K562 (cell line): ENCODE measurements around the gene DCAKD. TPM values are rescaled to one million over a fixed set of nuclear protein-coding genes. Genes with fewer than 3 reads are reported as not detected.

Experiments
- ATAC-seq: fragments of 200-7000 bp; cut with Tn5 transposase; 3 replicates; pipeline ENCODE4 v1.9.1; 2020; ENCODE audit warnings: moderate library complexity
- BruUV-seq: library from RNA; stranded (reverse); fragments of 400-500 nt; replicated peaks from 2 replicates; lab custom pipeline; 2021; lab: Mats Ljungman, UMichigan
- CTCF ChIA-PET: fragments of 300-600 bp; formaldehyde crosslinking; extraction: SDS; loops from one replicate; lab custom pipeline; 2021; ENCODE audit warnings: low intra/inter-chr PET ratio; lab: Yijun Ruan, JAX
- POLR2A ChIA-PET: fragments of 300-600, 350-650 bp; sonication (Branson Sonifier 250); formaldehyde crosslinking; extraction: SDS; loops from one replicate; lab custom pipeline; 2021; ENCODE audit warnings: antibody characterized with exemption, inconsistent platforms; lab: Yijun Ruan, JAX
- DNase-seq, 4 experiments: peaks; one replicate each; pipeline versions ENCODE4 v3.0.0 to v3.0.0-alpha.2; 2011 to 2018; ENCODE audit warnings: low spot score in 3 of 4, mixed read lengths in 3 of 4; ENCODE audit errors: extremely low read depth in 1 of 4
- FAIRE-seq: peaks from 2 replicates; lab custom pipeline; 2011; peaks lifted over from hg19 to GRCh38; lab: Jason Lieb, UNC
- H2AFZ ChIP-seq: 2 replicates; pipeline ENCODE4 v1.6.0; 2011; ENCODE audit warnings: low read depth, low read length, control low read depth, inconsistent platforms
- H3K27ac ChIP-seq: fragments of 200-600 bp; 3 replicates; pipeline ENCODE4 v1.8.0; 2011; ENCODE audit warnings: low read depth, mild to moderate bottlenecking, control low read depth, inconsistent platforms, low read length, moderate library complexity, mixed read lengths; ENCODE audit errors: extremely low read depth
- H3K27me3 ChIP-seq, 2 experiments: fragments of 300-600 bp in 1 of 2; 2 replicates in 1 of 2; 3 replicates in 1 of 2; pipeline versions ENCODE4 v1.6.0 to v1.8.0; 2011; ENCODE audit warnings: inconsistent platforms in 2 of 2, low read length in 2 of 2, mild to moderate bottlenecking in 1 of 2, mixed read lengths in 1 of 2, moderate library complexity in 1 of 2; ENCODE audit not compliant: control insufficient read depth in 2 of 2, insufficient read depth in 2 of 2
- H3K36me3 ChIP-seq: fragments of 300-600 bp; 3 replicates; pipeline ENCODE4 v1.8.0; 2011; ENCODE audit warnings: mild to moderate bottlenecking, low read length, inconsistent platforms; ENCODE audit not compliant: control insufficient read depth, insufficient read depth
- H3K4me1 ChIP-seq, 2 experiments: fragments of 200-600 bp in 1 of 2; replicated peaks in 1 of 2; 2 replicates in 1 of 2; 3 replicates in 1 of 2; pipeline versions ENCODE4 v1.5.1 to v1.8.0; 2011; ENCODE audit warnings: inconsistent platforms in 2 of 2, low read length in 2 of 2, mild to moderate bottlenecking in 1 of 2, mixed read lengths in 1 of 2, moderate library complexity in 1 of 2; ENCODE audit not compliant: control insufficient read depth in 2 of 2, insufficient read depth in 2 of 2
- H3K4me2 ChIP-seq: 2 replicates; pipeline ENCODE4 v1.6.1; 2011; ENCODE audit warnings: low read length, control low read depth, inconsistent platforms, mixed read lengths; ENCODE audit not compliant: insufficient read depth
- H3K4me3 ChIP-seq: fragments of 200-600 bp; sonication (generic), shearing (Covaris generic); 2 replicates; pipeline ENCODE4 v1.5.1; 2016; ENCODE audit warnings: control low read depth, inconsistent platforms
- H3K79me2 ChIP-seq: fragments of 200-600 bp; 3 replicates; pipeline ENCODE4 v1.8.0; 2011; ENCODE audit warnings: low read length, inconsistent platforms; ENCODE audit not compliant: control insufficient read depth, insufficient read depth
- H3K9ac ChIP-seq, 2 experiments: 2 replicates each; pipeline versions ENCODE4 v1.6.0 to v1.6.1; 2011; ENCODE audit warnings: low read depth in 2 of 2, low read length in 2 of 2, control low read depth in 1 of 2, inconsistent platforms in 1 of 2, mild to moderate bottlenecking in 1 of 2, mixed read lengths in 1 of 2; ENCODE audit not compliant: insufficient read depth in 1 of 2
- H3K9me1 ChIP-seq: one replicate; pipeline ENCODE4 v1.6.0; 2011; ENCODE audit warnings: inconsistent platforms, mild to moderate bottlenecking, low read length, moderate library complexity; ENCODE audit not compliant: control insufficient read depth, insufficient read depth
- H3K9me3 ChIP-seq: replicated peaks from 2 replicates; pipeline ENCODE4 v1.5.1; 2011; ENCODE audit warnings: low read depth, low read length, inconsistent platforms; ENCODE audit not compliant: control insufficient read depth, insufficient read depth
- H4K20me1 ChIP-seq: replicated peaks from 2 replicates; pipeline ENCODE4 v1.6.1; 2011; ENCODE audit warnings: low read length, inconsistent platforms, mixed read lengths; ENCODE audit not compliant: control insufficient read depth, insufficient read depth
- EHMT2 ChIP-seq: fragments of 450-650 bp; IDR thresholded peaks from 2 replicates; pipeline ENCODE4 v1.6.1; 2018; ENCODE audit warnings: antibody characterized with exemption
- FOXJ2 ChIP-seq: fragments of 200-800 bp; sonication (Bioruptor generic); IDR thresholded peaks from 2 replicates; pipeline ENCODE4 v1.6.1; 2016; ENCODE audit warnings: missing genetic modification characterization, missing compliant biosample characterization
- HMGN3 ChIP-seq: IDR thresholded peaks from 2 replicates; pipeline ENCODE4 v1.6.1; 2011; ENCODE audit warnings: borderline replicate concordance, low read depth, mild to moderate bottlenecking, mixed read lengths, low read length; ENCODE audit not compliant: insufficient read length; ENCODE audit errors: extremely low read depth
- NFATC3 ChIP-seq: fragments of 450-650 bp; IDR thresholded peaks from 2 replicates; pipeline ENCODE4 v1.6.1; 2017; ENCODE audit warnings: mild to moderate bottlenecking
- NR0B1 ChIP-seq: fragments of 450-650 bp; IDR thresholded peaks from one replicate; pipeline ENCODE4 v1.6.1; 2018; ENCODE audit warnings: mild to moderate bottlenecking, moderate library complexity; ENCODE audit not compliant: partially characterized antibody
- POLR3A ChIP-seq: IDR thresholded peaks from 2 replicates; pipeline ENCODE4 v1.6.1; 2011; ENCODE audit warnings: borderline replicate concordance, mild to moderate bottlenecking, moderate library complexity; ENCODE audit not compliant: insufficient read length, insufficient read depth; ENCODE audit errors: extremely low read depth
- RHOXF2B ChIP-seq: fragments of 250-450 bp; sonication (Bioruptor Pico); conservative IDR thresholded peaks from 2 replicates; pipeline ENCODE4 v1.5.1; 2021
- SIN3B ChIP-seq: fragments of 450-650 bp; IDR thresholded peaks from 2 replicates; pipeline ENCODE4 v1.6.1; 2017; ENCODE audit warnings: low read depth, mild to moderate bottlenecking, moderate library complexity
- SUPT5H ChIP-seq: fragments of 450-650 bp; IDR thresholded peaks from 2 replicates; pipeline ENCODE4 v1.6.1; 2016
- ZBTB1 ChIP-seq: sonication (generic); formaldehyde crosslinking; IDR thresholded peaks from 2 replicates; pipeline ENCODE4 v1.8.1; 2023; ENCODE audit warnings: missing genetic modification reagents, low read depth, mild to moderate bottlenecking, borderline replicate concordance
- ZNF224 ChIP-seq: sonication (generic); formaldehyde crosslinking; IDR thresholded peaks from 2 replicates; pipeline ENCODE4 v1.8.0; 2022; ENCODE audit warnings: mild to moderate bottlenecking, missing genetic modification reagents
- ZNF668 ChIP-seq: fragments of 250-450 bp; sonication (Bioruptor Pico); IDR thresholded peaks from 2 replicates; pipeline ENCODE4 v1.8.0; 2022; ENCODE audit warnings: mild to moderate bottlenecking, inconsistent platforms
- ZNF76 ChIP-seq: fragments of 250-450 bp; sonication (Bioruptor Pico); IDR thresholded peaks from 2 replicates; pipeline ENCODE4 v1.4.0; 2020; ENCODE audit warnings: mild to moderate bottlenecking, moderate library complexity, borderline replicate concordance
- WGBS: fragments of 100-300 bp; shearing (Covaris generic); methylation state at CpG from one replicate; pipeline ENCODE4 v1.1.6; 2016; ENCODE audit warnings: low coverage, mixed read lengths; ENCODE audit not compliant: insufficient coverage; ENCODE audit errors: missing lambda C conversion rate; 5-methylcytosine and 5-hydroxymethylcytosine counted together
- in situ Hi-C: fragments of 300-500 bp; cut with MboI; formaldehyde crosslinking; loops from 4 replicates; pipeline ENCODE4 v1.15.0; 2018; ENCODE audit warnings: inconsistent platforms, mixed read lengths
- intact Hi-C: fragments of 100-400 bp; cut with micrococcal nuclease; formaldehyde crosslinking; loops from 2 replicates; pipeline ENCODE4 v1.14.2; 2022
- polyA plus RNA-seq, 8 experiments: library from polyadenylated mRNA; depleted of rRNA in 4 of 8; stranded (reverse) in 5 of 8; unstranded in 3 of 8; fragments of >200 nt; fragmentation: Nextera tagmentation in 2 of 8; fragmentation: Illumina TruSeq in 1 of 8; extraction: Ambion mirVana in 2 of 8; extraction: Trizol in 1 of 8; gene quantifications; 2 replicates each; pipeline versions ENCODE4 v1.2.1 to v1.2.3, GENCODE V29; 2011 to 2014; ENCODE audit warnings: inconsistent platforms in 1 of 8, missing spikeins in 1 of 8
- total RNA-seq, 7 experiments: library from RNA; depleted of rRNA in 6 of 7; stranded (reverse); fragments of >200 nt in 6 of 7; fragmentation: Illumina TruSeq in 2 of 7; extraction: Trizol in 2 of 7; gene quantifications; 2 replicates each; pipeline versions ENCODE4 v1.2.1 to v1.2.3, GENCODE V29; 2011 to 2021; ENCODE audit warnings: low replicate concordance in 1 of 7
- TF ChIP-seq, protein P1 (sequence below): fragments of 450-650 bp; formaldehyde crosslinking; IDR thresholded peaks from 2 replicates; pipeline ENCODE4 v1.4.0; 2022; ENCODE audit warnings: missing genetic modification characterization

Gene DCAKD
- total and polyA plus RNA-seq, 9 of the 15 experiments (the other 6 are each of a cell fraction or from before 2014, with no cell fraction given) = 7.9 to 35.5 (median 21.4) TPM

GRCh38 chr17:44990994-44991393 is 60.4 kb downstream of the DCAKD start:
- H3K4me3 ChIP-seq = no peak overlapping the region
- in situ Hi-C loops (no loop called here), intact Hi-C loops (no loop called here)
- no peaks in the 10 kb centered on the region for H3K79me2 ChIP-seq
- peaks cover 2% of the 10 kb centered on the region for H3K9me1 ChIP-seq
- peaks cover 40 to 76% of the 10 kb centered on the region in 2 experiments; a peak in 4 of 5 replicates for H3K27me3 ChIP-seq
- no peaks in the 10 kb centered on the region for H3K9me3 ChIP-seq
- no peaks in the 10 kb centered on the region; the same call in 1 of the 2 replicates for H4K20me1 ChIP-seq
- ChIA-PET POLR2A (interaction anchor here (0.6 to 4.7 kb wide), 3 partner anchors 12 to 119 kb away, joined by 3 to 21 read pairs (median 3); no protein-coding TSS in a partner anchor), CTCF (no interaction called here)
- TF ChIP-seq NFATC3 (no peak), ZNF224 (CRISPR knock-in tag) (no peak), POLR3A (no peak), FOXJ2 (tag) (no peak), HMGN3 (no peak), RHOXF2B (CRISPR knock-in tag) (no peak), SIN3B (no peak), EHMT2 (no peak), NR0B1 (no peak), SUPT5H (no peak), ZNF668 (CRISPR knock-in tag) (no peak), ZBTB1 (CRISPR knock-in tag) (no peak), ZNF76 (CRISPR knock-in tag) (no peak)
- TF ChIP-seq, protein P1, sequence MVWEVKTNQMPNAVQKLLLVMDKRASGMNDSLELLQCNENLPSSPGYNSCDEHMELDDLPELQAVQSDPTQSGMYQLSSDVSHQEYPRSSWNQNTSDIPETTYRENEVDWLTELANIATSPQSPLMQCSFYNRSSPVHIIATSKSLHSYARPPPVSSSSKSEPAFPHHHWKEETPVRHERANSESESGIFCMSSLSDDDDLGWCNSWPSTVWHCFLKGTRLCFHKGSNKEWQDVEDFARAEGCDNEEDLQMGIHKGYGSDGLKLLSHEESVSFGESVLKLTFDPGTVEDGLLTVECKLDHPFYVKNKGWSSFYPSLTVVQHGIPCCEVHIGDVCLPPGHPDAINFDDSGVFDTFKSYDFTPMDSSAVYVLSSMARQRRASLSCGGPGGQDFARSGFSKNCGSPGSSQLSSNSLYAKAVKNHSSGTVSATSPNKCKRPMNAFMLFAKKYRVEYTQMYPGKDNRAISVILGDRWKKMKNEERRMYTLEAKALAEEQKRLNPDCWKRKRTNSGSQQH (CRISPR knock-in tag) = no peak
- no TSS peak for BruUV-seq
- peaks cover 0 to 5% of the 10 kb centered on the region in 2 experiments; a peak in 2 of 5 replicates for H3K4me1 ChIP-seq
- FAIRE-seq (no peak), DNase-seq (no peak), ATAC-seq (no peak)
- H3K4me2 ChIP-seq = no peak overlapping the region
- no peak overlapping the region for H3K27ac ChIP-seq
- 0 out of 4 replicates have a peak overlapping the region, but pooled peaks of 1 of the 2 experiments have one; percentile 29 for H3K9ac ChIP-seq
- no peak overlapping the region for H2AFZ ChIP-seq
- no peaks in the 10 kb centered on the region for H3K36me3 ChIP-seq
- 22% methylated on average over 10 of the region's 10 CpGs for WGBS
